BLaER1 (cell line): ENCODE data around the gene F2RL3.

Experiments used
- H3K27ac ChIP-seq: shearing (Covaris generic); formaldehyde crosslinking; 2 replicates; pipeline ENCODE4 v1.8.1; 2022
- H3K27me3 ChIP-seq: shearing (Covaris generic); formaldehyde crosslinking; 2 replicates; pipeline ENCODE4 v1.8.1; 2022
- H3K36me3 ChIP-seq: shearing (Covaris generic); formaldehyde crosslinking; 2 replicates; pipeline ENCODE4 v1.8.1; 2022
- H3K4me1 ChIP-seq: shearing (Covaris generic); formaldehyde crosslinking; 2 replicates; pipeline ENCODE4 v1.8.1; 2022
- H3K4me2 ChIP-seq: shearing (Covaris generic); formaldehyde crosslinking; 2 replicates; pipeline ENCODE4 v1.8.1; 2022
- H3K4me3 ChIP-seq: shearing (Covaris generic); formaldehyde crosslinking; 2 replicates; pipeline ENCODE4 v1.8.1; 2022
- H3K9ac ChIP-seq: shearing (Covaris generic); formaldehyde crosslinking; 2 replicates; pipeline ENCODE4 v1.8.1; 2022
- H3K9me3 ChIP-seq: shearing (Covaris generic); formaldehyde crosslinking; 2 replicates; pipeline ENCODE4 v1.8.1; 2022
- H4K20me1 ChIP-seq: shearing (Covaris generic); formaldehyde crosslinking; 2 replicates; pipeline ENCODE4 v1.8.1; 2022
- Cebpa-rat ChIP-seq: shearing (Covaris generic); IDR thresholded peaks from 2 replicates; pipeline ENCODE4 v1.8.1; 2022

Gene F2RL3

GRCh38 chr19:16914421-16914820 lies 25.6 kb downstream of the F2RL3 start:
- Histone ChIP-seq H3K4me1 (peaks cover 7% of the 10 kb centered on the region; the same call in 1 of the 2 replicates), H3K4me2 (no peak overlapping the region), H3K27ac (no peak overlapping the region), H3K9ac (no peak overlapping the region), H3K27me3 (no peaks in the 10 kb centered on the region), H3K4me3 (no peak overlapping the region), H3K36me3 (peaks cover 28% of the 10 kb centered on the region), H4K20me1 (no peaks in the 10 kb centered on the region), H3K9me3 (peaks cover 58% of the 10 kb centered on the region)
- TF ChIP-seq Cebpa-rat = no peak

- H4K20me1 ChIP-seq = no peaks in the 10 kb centered on the region
- H3K36me3 ChIP-seq = peaks cover 34% of the 10 kb centered on the region
- peak overlapping the region; percentile 12; the same call in 1 of the 2 replicates for H3K4me2 ChIP-seq
- H3K9me3 ChIP-seq = peaks cover 64% of the 10 kb centered on the region
- H3K27ac ChIP-seq = no peak overlapping the region
- H3K9ac ChIP-seq = no peak overlapping the region
- no peaks in the 10 kb centered on the region for H3K27me3 ChIP-seq
- TF ChIP-seq Cebpa-rat = no peak
- H3K4me1 ChIP-seq = peaks cover 7% of the 10 kb centered on the region; the same call in 1 of the 2 replicates
- H3K4me3 ChIP-seq = no peak overlapping the region
Observed at GRCh38 chr19:16915135-16915534, 26.3 kb downstream of the F2RL3 start.

- H3K36me3 ChIP-seq = peaks cover 34% of the 10 kb centered on the region
- no peak overlapping the region for H3K4me3 ChIP-seq
- H3K9ac ChIP-seq = no peak overlapping the region
- no peak for TF ChIP-seq Cebpa-rat
- H3K9me3 ChIP-seq = peaks cover 60% of the 10 kb centered on the region
- peaks cover 7% of the 10 kb centered on the region; the same call in 1 of the 2 replicates for H3K4me1 ChIP-seq
- H3K27me3 ChIP-seq = no peaks in the 10 kb centered on the region
- H3K27ac ChIP-seq = no peak overlapping the region
- peak overlapping the region; percentile 12; the same call in 1 of the 2 replicates for H3K4me2 ChIP-seq
- no peaks in the 10 kb centered on the region for H4K20me1 ChIP-seq
Observed at GRCh38 chr19:16915734-16916133, 26.9 kb downstream of the F2RL3 start.

GRCh38 chr19:16917401-16917800 lies 28.6 kb downstream of the F2RL3 start:
- no peak overlapping the region for H3K4me3 ChIP-seq
- peaks cover 7% of the 10 kb centered on the region; the same call in 1 of the 2 replicates for H3K4me1 ChIP-seq
- peaks cover 30% of the 10 kb centered on the region for H3K36me3 ChIP-seq
- H4K20me1 ChIP-seq = no peaks in the 10 kb centered on the region
- no peak for TF ChIP-seq Cebpa-rat
- no peak overlapping the region for H3K9ac ChIP-seq
- H3K9me3 ChIP-seq = peaks cover 43% of the 10 kb centered on the region
- H3K27ac ChIP-seq = no peak overlapping the region
- no peak overlapping the region for H3K4me2 ChIP-seq
- H3K27me3 ChIP-seq = no peaks in the 10 kb centered on the region

- Histone ChIP-seq H4K20me1 (no peaks in the 10 kb centered on the region), H3K4me2 (no peak overlapping the region), H3K27me3 (no peaks in the 10 kb centered on the region), H3K9me3 (peaks cover 22% of the 10 kb centered on the region), H3K4me3 (no peak overlapping the region), H3K4me1 (peaks cover 7% of the 10 kb centered on the region; the same call in 1 of the 2 replicates), H3K36me3 (peaks cover 12% of the 10 kb centered on the region; the same call in 1 of the 2 replicates), H3K9ac (no peak overlapping the region), H3K27ac (no peak overlapping the region)
- TF ChIP-seq Cebpa-rat = no peak
Observed at GRCh38 chr19:16919496-16919895, 30.7 kb downstream of the F2RL3 start.

GRCh38 chr19:16920816-16921529 lies 32.2 kb downstream of the F2RL3 start:
- peaks cover under 1% of the 10 kb centered on the region; the same call in 1 of the 2 replicates for H3K4me1 ChIP-seq
- H3K9ac ChIP-seq = no peak overlapping the region
- no peak overlapping the region for H3K4me2 ChIP-seq
- no peaks in the 10 kb centered on the region for H4K20me1 ChIP-seq
- no peak for TF ChIP-seq Cebpa-rat
- H3K27me3 ChIP-seq = no peaks in the 10 kb centered on the region
- H3K36me3 ChIP-seq = peaks cover 7% of the 10 kb centered on the region; the same call in 1 of the 2 replicates
- no peak overlapping the region for H3K4me3 ChIP-seq
- H3K9me3 ChIP-seq = peaks cover 22% of the 10 kb centered on the region
- H3K27ac ChIP-seq = no peak overlapping the region

- Histone ChIP-seq H3K9me3 (peaks cover 32% of the 10 kb centered on the region), H4K20me1 (no peaks in the 10 kb centered on the region), H3K4me1 (no peaks in the 10 kb centered on the region), H3K4me2 (no peak overlapping the region), H3K4me3 (no peak overlapping the region), H3K27ac (no peak overlapping the region), H3K27me3 (no peaks in the 10 kb centered on the region), H3K9ac (no peak overlapping the region), H3K36me3 (peaks cover 7% of the 10 kb centered on the region; the same call in 1 of the 2 replicates)
- TF ChIP-seq Cebpa-rat = no peak
Observed at GRCh38 chr19:16921766-16922591, 33.2 kb downstream of the F2RL3 start.

- peaks cover 10% of the 10 kb centered on the region; the same call in 1 of the 2 replicates for H3K36me3 ChIP-seq
- H3K9ac ChIP-seq = no peak overlapping the region
- H3K4me3 ChIP-seq = no peak overlapping the region
- H3K27me3 ChIP-seq = no peaks in the 10 kb centered on the region
- TF ChIP-seq Cebpa-rat = no peak
- H3K27ac ChIP-seq = no peak overlapping the region
- no peaks in the 10 kb centered on the region for H4K20me1 ChIP-seq
- peaks cover 38% of the 10 kb centered on the region for H3K9me3 ChIP-seq
- no peak overlapping the region for H3K4me2 ChIP-seq
- no peaks in the 10 kb centered on the region for H3K4me1 ChIP-seq
Observed at GRCh38 chr19:16922592-16922934, 33.8 kb downstream of the F2RL3 start.

- no peak for TF ChIP-seq Cebpa-rat
- Histone ChIP-seq H3K9ac (no peak overlapping the region), H3K27ac (no peak overlapping the region), H3K4me3 (no peak overlapping the region), H4K20me1 (no peaks in the 10 kb centered on the region), H3K36me3 (peaks cover 14% of the 10 kb centered on the region; the same call in 1 of the 2 replicates), H3K9me3 (peaks cover 42% of the 10 kb centered on the region), H3K27me3 (no peaks in the 10 kb centered on the region), H3K4me1 (no peaks in the 10 kb centered on the region), H3K4me2 (no peak overlapping the region)
Observed at GRCh38 chr19:16922949-16923348, 34.1 kb downstream of the F2RL3 start.

- H3K36me3 ChIP-seq = peaks cover 11% of the 10 kb centered on the region; the same call in 1 of the 2 replicates
- H4K20me1 ChIP-seq = no peaks in the 10 kb centered on the region
- H3K9ac ChIP-seq = no peak overlapping the region
- no peaks in the 10 kb centered on the region for H3K4me1 ChIP-seq
- no peak overlapping the region for H3K4me2 ChIP-seq
- no peak overlapping the region for H3K27ac ChIP-seq
- no peak for TF ChIP-seq Cebpa-rat
- peaks cover 79% of the 10 kb centered on the region for H3K9me3 ChIP-seq
- H3K4me3 ChIP-seq = no peak overlapping the region
- H3K27me3 ChIP-seq = no peaks in the 10 kb centered on the region
Observed at GRCh38 chr19:16927883-16928282, 39.1 kb downstream of the F2RL3 start.
